A673 (cell line): Measurements from ENCODE around the gene MACROD1. TPM values are rescaled to one million over a fixed set of nuclear protein-coding genes. Genes with fewer than 3 reads are reported as not detected.

Source experiments
- BruUV-seq: library from RNA; stranded (reverse); fragments of 400-500 nt; replicated peaks from 2 replicates; lab custom pipeline; 2021; lab: Mats Ljungman, UMichigan
- CTCF ChIA-PET: fragments of 300-600 bp; sonication (Branson Sonifier 250); formaldehyde crosslinking; loops from one replicate; lab custom pipeline; 2022; ENCODE audit warnings: antibody characterized with exemption; lab: Charles Lee
- POLR2A ChIA-PET: fragments of 300-600 bp; sonication (Branson Sonifier 250); formaldehyde crosslinking; loops from one replicate; lab custom pipeline; 2022; ENCODE audit warnings: antibody characterized with exemption; ENCODE audit not compliant: low non-redundant PET; lab: Charles Lee
- DNase-seq: peaks from one replicate; pipeline ENCODE4 v3.0.0-alpha.2; 2015; ENCODE audit warnings: low spot score
- H3K27ac ChIP-seq: fragments of 200-600 bp; sonication (generic); 2 replicates; pipeline ENCODE4 v1.5.1; 2016; ENCODE audit warnings: mixed run types, low read depth, mild to moderate bottlenecking, mixed read lengths, antibody characterized with exemption, low read length; ENCODE audit not compliant: poor library complexity, severe bottlenecking
- H3K27me3 ChIP-seq: fragments of 200-600 bp; sonication (generic); replicated peaks from 2 replicates; pipeline ENCODE4 v1.6.1; 2017; ENCODE audit warnings: mixed run types, low read depth, mild to moderate bottlenecking, mixed read lengths, antibody characterized with exemption, low read length; ENCODE audit not compliant: insufficient read depth, poor library complexity
- H3K36me3 ChIP-seq: fragments of 200-600 bp; sonication (generic); 2 replicates; pipeline ENCODE4 v1.6.1; 2016; ENCODE audit warnings: mixed run types, mild to moderate bottlenecking, mixed read lengths, antibody characterized with exemption, low read length; ENCODE audit not compliant: insufficient read depth, poor library complexity, severe bottlenecking
- H3K4me1 ChIP-seq: fragments of 200-600 bp; sonication (generic); 2 replicates; pipeline ENCODE4 v1.6.1; 2017; ENCODE audit warnings: mixed run types, mild to moderate bottlenecking, mixed read lengths, antibody characterized with exemption, low read length; ENCODE audit not compliant: insufficient read depth, poor library complexity, severe bottlenecking
- H3K4me3 ChIP-seq: fragments of 200-600 bp; sonication (generic); 2 replicates; pipeline ENCODE4 v1.5.1; 2016; ENCODE audit warnings: low read depth, mixed run types, mild to moderate bottlenecking, mixed read lengths, low read length; ENCODE audit not compliant: poor library complexity, severe bottlenecking
- H3K9me3 ChIP-seq: fragments of 200-600 bp; sonication (generic); 2 replicates; pipeline ENCODE4 v1.6.1; 2016; ENCODE audit warnings: mixed run types, low read depth, mild to moderate bottlenecking, mixed read lengths, antibody characterized with exemption, low read length; ENCODE audit not compliant: poor library complexity, severe bottlenecking
- CTCF ChIP-seq: fragments of 300-800, 200-600 bp; sonication (generic); conservative IDR thresholded peaks from 2 replicates; pipeline ENCODE4 v1.5.1; 2017; ENCODE audit warnings: low read depth, mild to moderate bottlenecking, antibody characterized with exemption, low read length, moderate library complexity, mixed read lengths
- EZH2 ChIP-seq: fragments of 200-600 bp; sonication (generic); IDR thresholded peaks from 2 replicates; pipeline ENCODE4 v1.6.1; 2017; ENCODE audit warnings: borderline replicate concordance, low read depth, mild to moderate bottlenecking, mixed read lengths, antibody characterized with exemption, low read length; ENCODE audit not compliant: poor library complexity, severe bottlenecking
- intact Hi-C: fragments of 100-400 bp; cut with micrococcal nuclease; formaldehyde crosslinking; loops from one replicate; pipeline ENCODE4 v1.10.0; 2022; ENCODE audit not compliant: unreplicated experiment
- total RNA-seq: library from RNA; stranded (reverse); gene quantifications from 2 replicates; pipeline ENCODE4 v1.2.3, GENCODE V29; 2021

The MACROD1 gene
- total RNA-seq, 1 experiment from 2014 or later: 28.7 TPM

DNA sequence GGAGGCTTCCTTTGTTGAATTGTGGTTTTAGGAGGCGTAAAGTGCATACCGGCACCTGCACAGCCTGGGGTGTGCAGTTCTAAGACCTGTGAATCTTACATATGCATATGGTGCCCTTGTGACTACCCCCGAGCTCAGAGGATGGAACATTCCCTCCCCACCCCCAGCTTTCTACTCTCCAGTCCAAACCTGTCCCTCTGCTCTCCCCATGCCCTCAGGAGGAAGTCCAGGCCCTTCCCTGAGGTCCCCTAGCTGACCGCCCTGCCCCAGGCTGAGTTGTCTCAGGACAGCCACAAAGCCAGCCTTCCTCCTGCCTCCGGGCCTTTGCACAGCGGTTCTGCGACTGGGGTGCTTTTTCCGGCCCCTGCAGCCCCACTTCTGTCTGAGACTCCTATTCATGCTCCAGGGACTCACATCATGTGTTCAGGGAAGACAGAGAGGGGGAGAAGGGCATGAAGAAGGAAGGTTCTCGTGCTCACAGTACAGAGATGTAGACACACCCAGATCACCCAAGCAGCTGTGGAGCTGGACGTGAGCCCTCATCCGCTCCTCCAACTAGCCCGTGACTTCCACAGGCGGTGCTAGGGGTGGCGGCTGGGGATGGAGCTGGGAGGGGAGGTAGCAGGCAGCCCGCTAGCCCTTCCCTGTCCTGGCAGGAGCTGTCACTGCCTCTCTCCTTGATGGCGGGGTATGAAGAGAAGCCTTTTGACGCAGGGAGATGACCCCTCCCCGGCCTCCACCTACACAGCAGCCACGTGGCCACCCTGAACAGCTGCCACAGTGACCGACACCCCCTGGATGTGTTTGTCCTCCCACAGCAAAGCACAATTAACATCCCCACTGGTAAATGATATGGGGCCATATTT is 79.4 kb downstream of the MACROD1 start:
- peak overlapping the region; percentile 18 for H3K27ac ChIP-seq
- intact Hi-C loops: no loop called here
- no peaks in the 10 kb centered on the region for H3K36me3 ChIP-seq
- TF ChIP-seq EZH2: no peak
- no peak for TF ChIP-seq CTCF
- CTCF ChIA-PET: no interaction called here
- no TSS peak for BruUV-seq
- no peak overlapping the region for H3K4me3 ChIP-seq
- POLR2A ChIA-PET: no interaction called here
- no peak for DNase-seq
- no peaks in the 10 kb centered on the region for H3K9me3 ChIP-seq
- H3K4me1 ChIP-seq: peaks cover 32% of the 10 kb centered on the region
- no peaks in the 10 kb centered on the region for H3K27me3 ChIP-seq

DNA sequence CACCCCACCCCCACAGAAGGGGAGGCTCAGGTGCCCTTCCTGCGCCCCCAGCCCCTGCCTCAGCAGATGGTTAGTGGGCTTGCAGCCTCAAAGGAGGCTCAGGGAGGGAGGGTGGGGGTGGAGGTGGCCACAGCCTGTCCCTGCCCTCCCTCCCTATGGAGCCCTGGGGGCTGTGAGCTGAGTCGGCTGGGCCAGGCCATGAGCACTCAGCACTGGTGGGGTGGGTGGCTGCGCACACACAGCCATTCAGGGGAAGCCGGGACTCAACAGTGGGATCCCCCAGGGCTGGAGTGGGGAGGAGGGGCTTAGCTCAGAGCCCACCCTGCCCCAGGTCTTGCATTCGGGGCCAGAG is 80.0 kb downstream of the MACROD1 start:
- Histone ChIP-seq H3K27me3 (no peaks in the 10 kb centered on the region), H3K36me3 (no peaks in the 10 kb centered on the region), H3K4me3 (no peak overlapping the region), H3K9me3 (no peaks in the 10 kb centered on the region), H3K4me1 (peaks cover 26% of the 10 kb centered on the region), H3K27ac (no peak overlapping the region)
- CTCF ChIA-PET: no interaction called here
- no peak for TF ChIP-seq CTCF
- no peak for TF ChIP-seq EZH2
- POLR2A ChIA-PET: no interaction called here
- intact Hi-C loops: no loop called here
- BruUV-seq: no TSS peak
- no peak for DNase-seq

DNA sequence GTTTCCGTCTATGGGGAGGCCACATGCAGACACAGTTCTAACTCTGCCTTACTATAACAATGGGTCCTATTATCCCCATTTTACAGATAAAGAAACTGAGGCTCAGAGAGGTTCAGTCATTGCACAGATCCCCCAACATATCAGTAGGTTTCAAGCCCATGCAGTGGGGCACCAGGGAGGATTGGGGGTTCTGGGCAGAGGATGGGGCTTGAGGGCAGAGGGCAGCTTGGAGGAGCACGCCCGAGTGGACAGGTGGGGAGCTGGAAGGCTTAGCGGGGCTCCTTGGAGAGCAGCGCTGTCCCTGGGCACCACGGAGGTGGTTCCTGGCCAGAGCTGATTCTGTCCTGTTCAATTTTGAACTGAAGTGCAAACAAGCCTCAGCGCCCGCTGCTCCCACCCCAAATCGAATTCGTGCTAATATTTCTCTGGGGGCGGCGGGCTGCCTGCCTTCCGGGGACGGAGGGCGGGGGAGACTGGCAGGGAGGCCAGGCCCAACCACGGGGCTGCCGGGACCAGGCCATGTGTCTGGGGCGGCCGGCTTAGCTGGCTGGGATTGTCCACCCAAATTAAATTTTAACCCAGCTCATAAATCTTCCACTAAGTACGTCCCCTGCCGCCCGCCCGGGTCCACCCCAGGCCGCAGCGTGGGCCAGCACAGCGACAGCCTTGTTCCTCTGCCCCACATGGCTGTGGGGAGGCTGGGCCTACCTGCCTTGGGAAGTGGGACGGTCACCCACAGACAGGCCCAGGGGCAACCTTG is 80.8 kb downstream of the MACROD1 start:
- no peak for DNase-seq
- ChIA-PET CTCF (no interaction called here), POLR2A (no interaction called here)
- Histone ChIP-seq H3K27me3 (no peaks in the 10 kb centered on the region), H3K4me1 (peaks cover 19% of the 10 kb centered on the region), H3K4me3 (no peak overlapping the region), H3K9me3 (no peaks in the 10 kb centered on the region), H3K36me3 (no peaks in the 10 kb centered on the region), H3K27ac (no peak overlapping the region)
- intact Hi-C loops: no loop called here
- TF ChIP-seq CTCF (no peak), EZH2 (no peak)
- no TSS peak for BruUV-seq
